PFSK-1 (cell line): ENCODE measurements around the gene MYO1D.

Source experiments
- FOXP2 ChIP-seq: optimal IDR thresholded peaks from 2 replicates; pipeline ENCODE3; 2011; ENCODE audit warnings: borderline replicate concordance, control low read depth, inconsistent platforms; ENCODE audit not compliant: insufficient read depth; ENCODE audit errors: extremely low read length, extremely low read depth
- POLR2AphosphoS5 ChIP-seq: IDR thresholded peaks from 2 replicates; pipeline ENCODE4 v1.6.1; 2012; ENCODE audit warnings: low read depth, mild to moderate bottlenecking, control low read depth, low read length, moderate library complexity
- REST ChIP-seq, 2 experiments: IDR thresholded peaks; 2 replicates each; pipeline versions ENCODE4 v1.6.1 to v1.8.0; 2011 to 2012; ENCODE audit warnings: low read depth in 2 of 2, low read length in 2 of 2, control low read depth in 1 of 2, inconsistent platforms in 1 of 2, mild to moderate bottlenecking in 1 of 2, moderate library complexity in 1 of 2; ENCODE audit not compliant: insufficient read depth in 1 of 2
- SIN3A ChIP-seq: IDR thresholded peaks from 2 replicates; pipeline ENCODE4 v1.6.1; 2012; ENCODE audit warnings: mild to moderate bottlenecking, low read length, moderate library complexity, borderline replicate concordance; ENCODE audit not compliant: insufficient read depth
- TAF1 ChIP-seq: IDR thresholded peaks from 2 replicates; pipeline ENCODE4 v1.6.1; 2012; ENCODE audit warnings: low read length, control low read depth, borderline replicate concordance; ENCODE audit not compliant: insufficient read depth

DNA sequence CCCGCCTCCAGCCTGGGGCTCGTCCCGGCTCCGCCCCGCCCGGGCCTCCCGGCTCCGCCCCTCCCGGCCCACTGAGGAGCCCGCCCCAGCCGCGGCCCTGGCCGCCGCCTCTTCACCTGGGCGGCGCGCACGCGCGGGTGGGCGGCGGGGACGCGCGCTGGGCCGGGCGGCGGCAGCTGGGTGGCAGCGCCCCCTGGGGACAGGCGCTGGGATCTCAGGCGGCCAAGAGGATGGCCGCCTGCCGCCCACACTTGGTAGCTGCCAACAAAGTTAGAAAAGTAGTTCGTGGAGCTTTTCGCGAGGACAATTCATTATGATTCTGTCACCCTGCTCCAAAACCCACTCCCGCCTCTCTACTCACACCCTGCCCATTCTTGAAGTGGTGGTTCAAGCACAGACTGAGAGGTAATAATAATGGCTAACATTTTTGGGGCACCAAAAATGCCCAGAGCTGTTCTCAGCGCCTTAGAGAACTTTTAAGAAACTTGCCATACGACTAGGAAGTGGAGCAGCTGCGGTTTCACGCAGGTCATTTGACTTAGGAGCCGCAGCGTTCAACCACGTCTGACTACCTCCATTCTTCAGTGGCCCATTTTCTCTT is 340 bp upstream of the MYO1D start:
- TF ChIP-seq POLR2AphosphoS5 (no peak), TAF1 (no peak), REST (IDR thresholded peaks at IDR 0.05; ENCODE audit: insufficient read depth in 1 of 2, low read depth in 2 of 2, low read length in 2 of 2) (no peak), SIN3A (no peak), FOXP2 (no peak)
